CD4-positive, alpha-beta T cell treated with Interleukin-2 at 100 ng/mL for 4 hours (primary cell): Measurements from ENCODE around the gene RNASET2.
"Not testable (repeated sequence)": the region's sequence is repeated elsewhere in the genome, so short reads cannot be mapped to it uniquely, and the experiment has no call there.

ENCODE experiments used
- DNase-seq: peaks from one replicate; pipeline ENCODE4 v3.0.0-alpha.2; 2020; ENCODE audit warnings: low spot score

RNASET2 gene

DNA sequence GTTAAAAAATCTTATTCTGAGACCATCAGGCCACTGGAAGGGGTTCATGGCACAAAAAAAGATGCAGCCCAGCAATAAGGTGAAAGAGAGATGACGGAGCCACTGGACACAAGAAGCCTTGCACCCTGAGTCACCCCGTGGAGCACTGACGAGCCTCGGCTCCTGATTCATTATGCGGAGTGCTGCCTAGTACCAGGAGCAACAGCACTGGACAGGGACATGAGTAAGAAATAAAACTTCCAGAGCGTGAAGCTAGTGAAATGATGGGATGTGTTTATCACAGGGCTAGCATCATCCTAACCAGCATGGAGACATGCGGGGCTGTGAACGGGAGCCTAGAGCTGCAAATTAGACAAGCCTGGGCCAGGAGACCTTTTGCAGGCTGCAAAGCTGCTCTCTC lies 53.3 kb downstream of the RNASET2 start:
- DNase-seq = no peak

DNA sequence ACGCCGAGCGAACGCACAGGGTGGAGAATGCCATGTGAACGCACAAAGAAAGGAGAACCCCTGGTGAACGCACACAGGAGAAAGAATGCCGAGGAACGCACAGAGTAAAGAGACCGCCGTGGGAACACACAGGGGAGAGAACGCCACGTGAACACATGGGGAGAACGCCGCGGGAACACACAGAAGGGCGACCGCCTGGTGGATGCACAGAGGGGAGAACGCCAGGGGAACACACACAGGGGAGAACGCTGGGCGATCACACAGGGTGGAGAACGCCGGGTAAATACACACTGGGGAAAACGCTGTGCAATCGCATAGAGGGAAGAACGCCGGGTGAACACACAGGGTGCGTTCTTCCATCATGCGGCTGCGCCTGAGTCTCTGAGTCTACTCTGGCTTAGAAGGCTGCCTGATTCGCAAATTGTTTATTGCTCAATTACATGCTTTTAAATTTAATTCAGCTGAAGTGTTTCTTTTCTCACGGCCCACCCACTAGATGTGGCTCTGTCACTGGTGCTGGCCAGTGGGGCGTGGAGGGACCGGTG lies 54.1 kb downstream of the RNASET2 start:
- no peak for DNase-seq

DNA sequence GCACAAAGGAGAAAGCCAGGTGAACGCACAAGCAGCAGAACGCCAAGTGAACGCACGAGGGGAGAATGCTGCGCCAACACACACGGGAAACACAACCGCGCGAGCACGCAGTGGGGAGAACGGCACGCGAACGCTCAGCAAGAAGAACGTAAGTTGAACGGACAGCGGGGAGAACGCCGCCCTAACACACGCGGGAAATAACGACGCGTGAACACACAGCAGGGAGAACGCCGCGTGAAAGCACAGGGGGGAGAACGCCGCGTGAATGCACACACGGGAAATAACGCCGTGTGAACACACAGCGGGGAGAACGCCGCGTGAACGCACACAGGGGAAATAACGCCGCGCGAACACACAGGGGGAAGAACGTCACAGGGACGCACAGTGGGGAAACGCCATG lies 54.7 kb downstream of the RNASET2 start:
- DNase-seq = no peak

DNA sequence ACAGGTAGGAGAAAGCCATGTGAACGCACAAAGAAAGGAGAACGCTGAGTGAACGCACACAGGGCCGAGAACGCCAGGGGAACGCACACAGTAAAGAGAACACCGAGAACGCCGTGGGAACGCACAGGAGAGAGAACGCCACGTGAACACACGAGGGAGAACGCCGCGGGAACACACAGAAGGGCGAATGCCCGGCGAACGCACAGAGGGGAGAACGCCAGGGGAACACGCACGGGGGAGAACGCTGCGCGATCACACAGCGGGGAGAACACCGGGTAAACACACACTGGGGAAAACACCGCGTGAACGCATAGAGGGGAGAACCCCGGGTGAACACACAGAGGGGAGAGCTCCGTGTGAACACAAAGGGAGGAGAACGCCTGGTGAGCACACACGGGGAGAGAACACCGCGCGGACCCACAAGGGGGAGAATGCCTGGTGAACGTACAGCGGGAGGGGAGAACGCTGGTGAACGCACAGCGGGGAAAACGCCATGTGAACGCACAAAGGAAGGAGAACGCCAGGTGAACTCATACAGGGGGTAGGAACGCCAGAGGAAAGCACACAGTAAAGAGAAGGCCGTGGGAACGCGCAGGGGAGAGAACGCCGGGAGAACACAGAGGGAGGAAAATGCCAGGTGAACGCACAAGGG lies 55.3 kb downstream of the RNASET2 start:
- DNase-seq = no peak

DNA sequence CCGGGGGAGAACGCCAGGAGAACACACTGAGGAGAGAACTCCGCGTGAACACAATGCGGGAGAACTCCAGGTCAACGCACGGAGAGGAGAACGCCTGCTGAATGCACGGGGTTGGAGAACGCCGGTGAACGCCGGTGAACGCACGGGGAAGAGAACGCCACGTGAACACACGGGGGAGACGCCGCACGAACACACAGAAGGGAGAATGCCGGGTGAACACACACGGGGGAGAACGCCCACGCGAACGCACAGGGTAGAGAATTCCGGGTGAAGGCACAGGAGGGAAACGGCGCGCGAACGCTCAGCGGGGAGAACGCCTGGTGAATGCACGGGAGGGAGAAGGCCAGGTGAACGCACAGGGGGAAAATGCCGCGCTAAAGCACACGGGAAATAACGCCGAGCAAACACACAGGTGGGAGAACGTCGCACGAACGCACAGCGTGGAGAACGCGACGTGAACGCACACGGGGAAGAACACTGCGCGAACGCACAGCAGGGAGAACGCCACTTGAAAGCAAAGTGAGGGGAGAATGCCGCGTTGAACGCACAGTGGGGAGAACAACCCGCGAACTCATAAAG lies 56.1 kb downstream of the RNASET2 start:
- DNase-seq = no peak

DNA sequence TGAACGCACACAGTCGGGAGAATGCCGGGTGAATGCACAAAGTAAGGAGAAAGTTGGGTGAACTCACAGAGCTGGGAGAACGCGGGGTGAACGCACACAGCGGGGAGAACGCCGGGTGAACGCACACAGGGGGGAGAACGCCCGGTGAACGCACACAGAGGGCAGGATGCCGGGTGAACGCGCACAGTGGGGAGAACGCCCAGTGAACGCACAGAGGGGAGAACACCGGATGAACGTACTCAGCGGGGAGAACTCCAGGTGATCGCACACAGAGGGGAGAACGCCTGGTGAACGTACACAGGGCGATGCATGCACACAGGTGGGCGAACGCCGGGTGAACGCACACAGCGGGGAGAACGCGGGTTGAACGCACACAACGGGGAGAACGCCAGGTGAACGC lies 57.4 kb downstream of the RNASET2 start:
- no peak for DNase-seq

DNA sequence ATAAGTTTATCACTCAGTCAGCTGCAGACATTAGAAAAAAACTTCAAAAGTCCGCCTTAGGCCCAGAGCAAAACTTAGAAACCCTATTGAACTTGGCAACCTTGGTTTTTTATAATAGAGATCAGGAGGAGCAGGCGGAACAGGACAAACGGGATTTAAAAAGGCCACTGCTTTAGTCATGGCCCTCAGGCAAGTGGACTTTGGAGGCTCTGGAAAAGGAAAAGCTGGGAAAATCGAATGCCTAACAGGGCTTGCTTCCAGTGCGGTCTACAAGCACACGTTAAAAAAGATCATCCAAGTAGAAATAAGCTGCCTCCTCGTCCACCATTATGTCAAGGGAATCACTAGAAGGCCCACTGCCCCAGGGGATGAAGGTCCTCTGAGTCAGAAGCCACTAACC lies 61.7 kb downstream of the RNASET2 start:
- DNase-seq = not testable (repeated sequence)

DNA sequence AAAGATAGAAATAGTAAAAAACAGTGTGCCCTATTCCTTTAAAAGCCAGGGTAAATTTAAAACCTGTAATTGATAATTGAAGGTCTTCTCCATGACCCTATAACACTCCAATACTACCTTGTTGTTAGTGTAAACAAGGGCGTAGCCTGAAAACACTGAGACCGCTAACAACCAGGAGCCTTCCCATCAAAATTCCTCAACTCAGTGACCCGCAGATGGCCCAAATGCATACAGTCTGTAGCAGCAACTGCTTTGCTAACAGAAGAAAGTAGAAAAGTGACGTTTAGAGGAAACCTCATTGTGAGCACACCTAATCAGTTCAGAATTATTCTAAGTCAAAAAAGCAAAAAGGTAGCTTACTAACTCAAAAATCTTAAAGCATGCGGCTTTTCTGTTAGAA lies 63.9 kb downstream of the RNASET2 start:
- DNase-seq = not testable (repeated sequence)

DNA sequence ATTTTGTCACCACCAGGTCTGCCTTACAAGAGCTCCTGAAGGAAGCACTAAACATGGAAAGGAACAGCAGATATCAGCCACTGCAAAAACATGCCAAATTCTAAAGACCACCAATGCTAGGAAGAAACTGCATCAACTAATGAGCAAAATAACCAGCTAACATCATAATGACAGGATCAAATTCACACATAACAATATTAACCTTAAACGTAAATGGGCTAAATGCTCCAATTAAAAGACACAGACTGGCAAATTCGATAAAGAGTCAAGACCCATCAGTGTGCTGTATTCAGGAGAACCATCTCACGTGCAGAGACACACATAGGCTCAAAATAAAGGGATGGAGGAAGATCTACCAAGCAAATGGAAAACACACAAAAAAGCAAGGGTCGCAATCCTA lies 69.6 kb downstream of the RNASET2 start:
- not testable (repeated sequence) for DNase-seq

DNA sequence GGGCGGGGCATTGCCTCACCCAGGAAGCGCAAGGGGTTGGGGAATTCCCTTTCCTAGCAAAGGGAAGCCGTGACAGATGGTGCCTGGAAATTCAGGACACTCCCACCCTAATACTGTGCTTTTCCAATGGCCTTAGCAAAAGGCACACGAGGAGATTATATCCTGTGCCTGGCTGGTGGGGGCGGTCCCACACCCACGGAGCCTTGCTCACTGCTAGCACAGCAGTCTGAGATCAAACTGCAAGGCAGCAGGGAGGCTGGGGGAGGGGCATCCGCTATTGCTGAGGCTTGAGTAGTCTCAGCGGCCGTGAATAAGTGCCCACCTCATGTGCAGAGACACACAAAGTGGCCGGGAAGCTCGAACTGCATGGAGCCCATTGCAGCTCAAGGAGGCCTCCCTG lies 71.4 kb downstream of the RNASET2 start:
- not testable (repeated sequence) for DNase-seq

DNA sequence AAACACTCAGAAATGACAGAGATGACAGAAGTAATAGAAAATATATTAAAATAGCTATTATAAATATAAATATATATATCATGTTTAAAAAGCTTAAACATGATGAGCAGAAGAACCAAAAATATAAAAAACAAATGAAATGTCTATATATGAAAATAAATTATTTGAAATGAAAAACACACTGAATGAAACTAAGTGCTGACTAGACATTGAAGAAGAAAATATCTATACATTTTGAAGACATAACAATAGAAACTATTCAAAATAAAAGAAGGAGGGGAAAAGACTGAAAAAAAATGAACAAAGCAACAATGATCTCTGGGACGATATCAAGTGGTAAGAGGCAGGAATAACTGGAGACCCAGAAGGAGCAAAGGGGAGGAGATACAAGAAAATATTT lies 76.8 kb downstream of the RNASET2 start:
- no peak for DNase-seq
